ENCODE results near the gene RASSF4. TPM values are rescaled to one million over a fixed set of nuclear protein-coding genes. Genes with fewer than 3 reads are reported as not detected.

The RASSF4 gene
- total and polyA plus RNA-seq, 2 donors (not counting 3 experiments of a cell fraction or from before 2014, with no cell fraction given) = 7.6 to 8.2 TPM

DNA sequence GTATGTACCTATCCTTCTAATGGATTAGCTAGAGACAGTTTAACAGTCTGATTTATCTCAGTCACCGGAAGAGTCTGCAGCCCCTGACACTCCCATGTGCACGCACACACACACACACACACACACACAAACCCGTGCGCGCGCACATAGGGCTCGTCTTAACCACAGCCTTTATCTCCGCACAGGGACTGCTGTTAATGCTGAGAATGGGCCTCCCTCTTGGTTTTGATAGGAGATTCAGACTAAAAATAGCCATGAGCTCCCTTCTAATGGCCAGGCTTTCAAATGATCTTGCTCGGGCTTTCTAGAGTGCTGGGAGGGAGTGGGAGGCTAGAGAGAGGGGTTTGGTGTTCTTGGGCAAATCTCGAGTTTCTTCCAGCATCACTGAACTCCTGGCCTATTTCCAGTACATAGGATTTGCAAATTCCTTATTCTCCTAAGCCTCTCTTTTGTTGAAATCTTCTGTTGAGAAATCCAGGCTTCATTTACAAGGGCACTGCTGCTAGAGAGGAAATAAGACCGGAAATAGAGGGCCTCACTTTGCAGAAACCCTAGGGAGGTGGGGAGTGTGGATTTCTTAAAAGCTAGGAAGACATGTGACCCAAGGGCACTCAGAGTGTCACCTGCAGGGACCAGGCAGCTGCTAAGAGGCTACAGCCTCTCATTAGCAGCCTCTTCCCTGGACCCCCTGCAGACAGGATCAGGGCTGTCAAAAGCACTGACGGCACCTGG lies 46.1 kb upstream of the RASSF4 start:
- TF ChIP-seq GATA2 (IDR thresholded peaks at IDR 0.05; ENCODE audit: insufficient read depth, insufficient read length, low read depth, low read length) = no peak
- TF ChIP-seq POLR2AphosphoS5 (IDR thresholded peaks at IDR 0.05; ENCODE audit: insufficient read depth, low read depth, low read length) = no peak
- no peak for TF ChIP-seq POLR2A (IDR thresholded peaks at IDR 0.05; ENCODE audit: low read depth, low read length)
- TF ChIP-seq, protein P1, sequence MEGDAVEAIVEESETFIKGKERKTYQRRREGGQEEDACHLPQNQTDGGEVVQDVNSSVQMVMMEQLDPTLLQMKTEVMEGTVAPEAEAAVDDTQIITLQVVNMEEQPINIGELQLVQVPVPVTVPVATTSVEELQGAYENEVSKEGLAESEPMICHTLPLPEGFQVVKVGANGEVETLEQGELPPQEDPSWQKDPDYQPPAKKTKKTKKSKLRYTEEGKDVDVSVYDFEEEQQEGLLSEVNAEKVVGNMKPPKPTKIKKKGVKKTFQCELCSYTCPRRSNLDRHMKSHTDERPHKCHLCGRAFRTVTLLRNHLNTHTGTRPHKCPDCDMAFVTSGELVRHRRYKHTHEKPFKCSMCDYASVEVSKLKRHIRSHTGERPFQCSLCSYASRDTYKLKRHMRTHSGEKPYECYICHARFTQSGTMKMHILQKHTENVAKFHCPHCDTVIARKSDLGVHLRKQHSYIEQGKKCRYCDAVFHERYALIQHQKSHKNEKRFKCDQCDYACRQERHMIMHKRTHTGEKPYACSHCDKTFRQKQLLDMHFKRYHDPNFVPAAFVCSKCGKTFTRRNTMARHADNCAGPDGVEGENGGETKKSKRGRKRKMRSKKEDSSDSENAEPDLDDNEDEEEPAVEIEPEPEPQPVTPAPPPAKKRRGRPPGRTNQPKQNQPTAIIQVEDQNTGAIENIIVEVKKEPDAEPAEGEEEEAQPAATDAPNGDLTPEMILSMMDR (IDR thresholded peaks at IDR 0.05; ENCODE audit: extremely low read depth in 1 of 2, insufficient read depth in 1 of 2, low read depth in 1 of 2, low read length in 2 of 2) = no peak
- TF ChIP-seq, protein P2, sequence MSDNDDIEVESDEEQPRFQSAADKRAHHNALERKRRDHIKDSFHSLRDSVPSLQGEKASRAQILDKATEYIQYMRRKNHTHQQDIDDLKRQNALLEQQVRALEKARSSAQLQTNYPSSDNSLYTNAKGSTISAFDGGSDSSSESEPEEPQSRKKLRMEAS (IDR thresholded peaks at IDR 0.05; ENCODE audit: insufficient read depth, insufficient read length) = no peak
- no peak for TF ChIP-seq FOS (IDR thresholded peaks at IDR 0.05; ENCODE audit: borderline replicate concordance, insufficient read depth, low read length)
- no peak for TF ChIP-seq MYC (IDR thresholded peaks at IDR 0.05; ENCODE audit: low read depth, low read length)
- TF ChIP-seq JUN (IDR thresholded peaks at IDR 0.05; ENCODE audit: borderline replicate concordance, insufficient read depth, insufficient read length, low read depth) = no peak
- TF ChIP-seq EZH2 (IDR thresholded peaks at IDR 0.05; ENCODE audit: borderline replicate concordance, low read depth, low read length, severe bottlenecking) = no peak
- H3K79me2 ChIP-seq (ENCODE audit: control insufficient read depth, insufficient read depth, low read length) = no peaks in the 10 kb centered on the region
- H3K9me1 ChIP-seq (replicated peaks; ENCODE audit: control insufficient read depth, extremely low read depth, insufficient read depth, low read length) = no peaks in the 10 kb centered on the region
- H3K4me2 ChIP-seq (ENCODE audit: insufficient read depth, low read length) = no peak overlapping the region
- ChIA-PET CTCF (no interaction called here), POLR2A (no interaction called here)
- peaks cover 2 to 3% of the 10 kb centered on the region in 2 experiments for H3K27me3 ChIP-seq (ENCODE audit: control insufficient read depth in 2 of 2, insufficient read depth in 2 of 2, low read length in 2 of 2)
- BruUV-seq (replicated peaks) = no TSS peak
- no peak overlapping the region for H3K27ac ChIP-seq (ENCODE audit: insufficient read depth, low read depth, low read length)
- no peaks in the 10 kb centered on the region for H3K36me3 ChIP-seq (ENCODE audit: control insufficient read depth in 2 of 2, extremely low read depth in 1 of 2, insufficient read depth in 2 of 2, low read length in 2 of 2)
- H2AFZ ChIP-seq (ENCODE audit: low read depth, low read length) = no peak overlapping the region
- H3K4me1 ChIP-seq (ENCODE audit: control insufficient read depth, extremely low read depth, insufficient read depth, low read length) = no peaks in the 10 kb centered on the region
- no peak for DNase-seq (ENCODE audit: low read depth, low spot score)
- H4K20me1 ChIP-seq (replicated peaks; ENCODE audit: control insufficient read depth, extremely low read depth, insufficient read depth, low read length) = no peaks in the 10 kb centered on the region
- H3K4me3 ChIP-seq (replicated peaks in 1 of 3; ENCODE audit: insufficient read depth in 1 of 3, low read depth in 1 of 3, low read length in 3 of 3) = no peak overlapping the region
- FAIRE-seq = no peak
- dilution Hi-C loops (cut with MboI; ENCODE audit: extremely low pct_ligation_motif_present, low sequenced_read_pairs) = no loop called here
- intact Hi-C loops (cut with micrococcal nuclease) = no loop called here
- no peak overlapping the region for H3K9ac ChIP-seq (replicated peaks; ENCODE audit: extremely low read depth, insufficient read depth, low read length)
- no peaks in the 10 kb centered on the region for H3K9me3 ChIP-seq (replicated peaks; ENCODE audit: control insufficient read depth, insufficient read depth, low read length)
